GM12864 (cell line): ENCODE measurements around the gene DICER1.

Experiments
- DNase-seq: peaks from one replicate; pipeline ENCODE4 v3.0.0-alpha.2; 2011; ENCODE audit warnings: low read depth
- H3K4me3 ChIP-seq: 2 replicates; pipeline ENCODE4 v1.5.1; 2011; ENCODE audit warnings: mild to moderate bottlenecking, low read depth, low read length, control low read depth
- CTCF ChIP-seq: IDR thresholded peaks from 2 replicates; pipeline ENCODE4 v1.5.1; 2011; ENCODE audit warnings: low read depth, mild to moderate bottlenecking, moderate library complexity, low read length, control low read depth, inconsistent platforms; ENCODE audit errors: missing control alignments

The DICER1 gene

GRCh38 chr14:95075789-95076188, 81.5 kb downstream of the DICER1 start:
- no peak for DNase-seq
- no peak overlapping the region for H3K4me3 ChIP-seq
- TF ChIP-seq CTCF, result no peak

GRCh38 chr14:95073947-95074346, 83.4 kb downstream of the DICER1 start:
- no peak for DNase-seq
- TF ChIP-seq CTCF, result no peak
- no peak overlapping the region for H3K4me3 ChIP-seq

- no peak for DNase-seq
- no peak for TF ChIP-seq CTCF
- H3K4me3 ChIP-seq, result no peak overlapping the region
Measured at GRCh38 chr14:95072310-95072905, 84.9 kb downstream of the DICER1 start.

GRCh38 chr14:95071649-95072280, 85.6 kb downstream of the DICER1 start:
- DNase-seq, result no peak
- H3K4me3 ChIP-seq, result no peak overlapping the region
- TF ChIP-seq CTCF, result no peak

GRCh38 chr14:95070748-95071435, 86.4 kb downstream of the DICER1 start:
- TF ChIP-seq CTCF, result no peak
- no peak for DNase-seq
- no peak overlapping the region for H3K4me3 ChIP-seq

- no peak overlapping the region for H3K4me3 ChIP-seq
- TF ChIP-seq CTCF, result no peak
- DNase-seq, result no peak
Measured at GRCh38 chr14:95069547-95069946, 87.8 kb downstream of the DICER1 start.

GRCh38 chr14:95069018-95069417, 88.3 kb downstream of the DICER1 start:
- no peak for TF ChIP-seq CTCF
- no peak overlapping the region for H3K4me3 ChIP-seq
- no peak for DNase-seq
